DOHH2 (cell line): Measurements from ENCODE around the gene SLC39A13.

Source experiments
- H3F3A ChIP-seq: fragments of 200-600 bp; sonication (generic), shearing (Covaris generic); 2 replicates; pipeline ENCODE4 v1.6.0; 2016; ENCODE audit warnings: antibody characterized with exemption, mild to moderate bottlenecking; ENCODE audit not compliant: control insufficient read depth, insufficient read depth
- H3K27ac ChIP-seq: fragments of 200-600 bp; sonication (generic); 2 replicates; pipeline ENCODE4 v1.5.1; 2014; ENCODE audit warnings: low read depth, mild to moderate bottlenecking, low read length, moderate library complexity
- H3K27me3 ChIP-seq: fragments of 200-600 bp; sonication (generic); 2 replicates; pipeline ENCODE4 v1.6.1; 2014; ENCODE audit warnings: mild to moderate bottlenecking, low read length, mixed read lengths; ENCODE audit not compliant: control insufficient read depth
- H3K36me3 ChIP-seq: fragments of 200-600 bp; sonication (generic); 2 replicates; pipeline ENCODE4 v1.6.1; 2014; ENCODE audit warnings: mild to moderate bottlenecking, low read length, moderate library complexity, mixed read lengths; ENCODE audit not compliant: control insufficient read depth
- H3K4me1 ChIP-seq: fragments of 200-600 bp; sonication (generic); 2 replicates; pipeline ENCODE4 v1.6.1; 2014; ENCODE audit warnings: mild to moderate bottlenecking, low read length, mixed read lengths; ENCODE audit not compliant: control insufficient read depth
- H3K4me2 ChIP-seq: fragments of 200-600 bp; sonication (generic); 2 replicates; pipeline ENCODE4 v1.6.0; 2014; ENCODE audit warnings: mild to moderate bottlenecking, low read length, moderate library complexity
- H3K4me3 ChIP-seq: fragments of 200-600 bp; sonication (generic); 2 replicates; pipeline ENCODE4 v1.5.1; 2014; ENCODE audit warnings: mild to moderate bottlenecking, low read length, mixed read lengths
- H3K79me2 ChIP-seq: fragments of 200-600 bp; sonication (generic); 2 replicates; pipeline ENCODE4 v1.6.1; 2014; ENCODE audit warnings: mild to moderate bottlenecking, low read length, mixed read lengths; ENCODE audit not compliant: control insufficient read depth
- H3K9me2 ChIP-seq: fragments of 200-600 bp; sonication (generic); replicated peaks from 2 replicates; pipeline ENCODE4 v1.6.1; 2014; ENCODE audit warnings: mild to moderate bottlenecking, low read length, mixed read lengths; ENCODE audit not compliant: control insufficient read depth
- H3K9me3 ChIP-seq: fragments of 200-600 bp; sonication (generic); 2 replicates; pipeline ENCODE4 v1.6.1; 2014; ENCODE audit warnings: antibody characterized with exemption, low read length, mixed read lengths; ENCODE audit not compliant: control insufficient read depth, insufficient read depth
- H4K20me1 ChIP-seq: fragments of 200-600 bp; sonication (generic); 2 replicates; pipeline ENCODE4 v1.6.0; 2014; ENCODE audit warnings: low read depth, mild to moderate bottlenecking, antibody characterized with exemption, low read length, moderate library complexity; ENCODE audit not compliant: control insufficient read depth, insufficient read depth
- CTCF ChIP-seq: fragments of 200-600 bp; sonication (generic); IDR thresholded peaks from one replicate; pipeline ENCODE4 v1.5.1; 2014; ENCODE audit warnings: antibody characterized with exemption, mild to moderate bottlenecking, low read depth, low read length; ENCODE audit not compliant: poor library complexity, severe bottlenecking
- EZH2phosphoT487 ChIP-seq: fragments of 200-600 bp; sonication (generic); IDR thresholded peaks from 2 replicates; pipeline ENCODE4 v1.6.1; 2017; ENCODE audit warnings: borderline replicate concordance, mild to moderate bottlenecking, antibody characterized with exemption, low read length, moderate library complexity, mixed read lengths

The SLC39A13 gene

GRCh38 chr11:47400768-47401279, 7.6 kb upstream of the SLC39A13 start:
- Histone ChIP-seq H3F3A (peaks cover 41% of the 10 kb centered on the region), H4K20me1 (no peaks in the 10 kb centered on the region), H3K9me3 (no peaks in the 10 kb centered on the region), H3K27ac (peak overlapping the region; percentile 97), H3K4me1 (peaks cover 68% of the 10 kb centered on the region), H3K4me3 (peak overlapping the region; percentile 77), H3K4me2 (peak overlapping the region; percentile 88), H3K27me3 (no peaks in the 10 kb centered on the region), H3K36me3 (no peaks in the 10 kb centered on the region), H3K79me2 (no peaks in the 10 kb centered on the region), H3K9me2 (no peaks in the 10 kb centered on the region)
- TF ChIP-seq CTCF (no peak), EZH2phosphoT487 (no peak)

GRCh38 chr11:47403135-47403534, 5.3 kb upstream of the SLC39A13 start:
- TF ChIP-seq EZH2phosphoT487 (no peak), CTCF (no peak)
- no peaks in the 10 kb centered on the region for H3K9me3 ChIP-seq
- H3K4me2 ChIP-seq = no peak overlapping the region
- H4K20me1 ChIP-seq = no peaks in the 10 kb centered on the region
- no peaks in the 10 kb centered on the region for H3K36me3 ChIP-seq
- H3K9me2 ChIP-seq = no peaks in the 10 kb centered on the region
- no peak overlapping the region for H3K4me3 ChIP-seq
- H3K27ac ChIP-seq = no peak overlapping the region
- no peaks in the 10 kb centered on the region for H3K27me3 ChIP-seq
- peaks cover 70% of the 10 kb centered on the region for H3K4me1 ChIP-seq
- no peaks in the 10 kb centered on the region for H3K79me2 ChIP-seq
- peaks cover 52% of the 10 kb centered on the region for H3F3A ChIP-seq

GRCh38 chr11:47403571-47403970, 4.8 kb upstream of the SLC39A13 start:
- Histone ChIP-seq H3K27me3 (no peaks in the 10 kb centered on the region), H3K4me1 (peaks cover 66% of the 10 kb centered on the region), H3K27ac (no peak overlapping the region), H4K20me1 (no peaks in the 10 kb centered on the region), H3F3A (peaks cover 49% of the 10 kb centered on the region), H3K4me3 (no peak overlapping the region), H3K9me2 (no peaks in the 10 kb centered on the region), H3K79me2 (no peaks in the 10 kb centered on the region), H3K4me2 (no peak overlapping the region), H3K36me3 (no peaks in the 10 kb centered on the region), H3K9me3 (no peaks in the 10 kb centered on the region)
- TF ChIP-seq EZH2phosphoT487 (no peak), CTCF (no peak)
